NCI-H526 treated with DMSO at 0.1 percent for 48 hours (cell line): ENCODE measurements around the gene RTL3.
"Not testable (repeated sequence)": the region's sequence is repeated elsewhere in the genome, so short reads cannot be mapped to it uniquely, and the experiment has no call there.

ENCODE experiments used
- DNase-seq: peaks from one replicate; lab custom pipeline; 2025; lab: John Stamatoyannopoulos, UW

The RTL3 gene

GRCh38 chrX:78658845-78659744, at the start of gene RTL3:
TSS of gene RTL3 (minus strand) at chrX:78659328. CDS start at chrX:78658420, 908 bp downstream.
- no peak for DNase-seq

DNA sequence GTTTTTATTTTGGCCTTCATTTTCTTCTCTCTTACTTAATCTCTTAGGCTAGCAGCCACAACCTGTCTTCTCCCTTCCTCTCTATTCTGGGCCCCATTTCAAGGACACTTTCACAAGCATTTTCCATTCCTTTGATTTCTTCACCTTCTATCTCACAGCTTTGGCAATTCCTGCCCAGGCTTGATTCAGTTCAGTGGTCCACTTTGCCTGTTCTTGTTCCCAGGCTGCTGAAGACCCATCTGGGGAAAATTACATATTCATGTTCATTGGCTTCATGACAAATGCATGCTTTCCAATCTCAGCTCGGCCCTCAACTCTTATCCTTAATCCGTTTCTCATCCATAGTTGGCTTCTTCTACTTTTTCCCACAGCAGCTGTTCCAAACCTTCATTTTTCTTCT, 49.7 kb upstream of the RTL3 start:
- DNase-seq, result no peak

GRCh38 chrX:78708262-78708661, 49.1 kb upstream of the RTL3 start:
- peak; percentile 13 for DNase-seq

GRCh38 chrX:78706071-78706470, 46.9 kb upstream of the RTL3 start:
- no peak for DNase-seq

DNA sequence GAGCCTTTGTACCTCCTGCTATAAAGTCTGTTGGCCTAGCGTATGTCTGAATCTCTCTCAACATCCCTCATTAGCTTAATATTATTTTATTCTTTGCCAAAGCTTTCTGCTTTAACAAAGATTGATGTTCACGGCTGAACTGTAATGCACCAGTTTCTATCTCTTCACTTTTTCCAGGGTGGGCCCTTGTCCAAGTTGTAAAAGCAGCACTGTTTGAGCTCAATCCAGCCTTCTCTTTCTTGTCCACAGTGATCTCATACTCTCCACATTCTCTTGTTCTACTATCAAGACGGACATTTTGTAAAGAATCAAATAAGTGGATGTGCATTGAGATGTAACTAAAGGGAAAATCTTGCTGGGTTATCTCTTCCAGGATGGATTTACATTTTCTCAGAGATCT, 34.4 kb upstream of the RTL3 start:
- DNase-seq, result no peak

DNA sequence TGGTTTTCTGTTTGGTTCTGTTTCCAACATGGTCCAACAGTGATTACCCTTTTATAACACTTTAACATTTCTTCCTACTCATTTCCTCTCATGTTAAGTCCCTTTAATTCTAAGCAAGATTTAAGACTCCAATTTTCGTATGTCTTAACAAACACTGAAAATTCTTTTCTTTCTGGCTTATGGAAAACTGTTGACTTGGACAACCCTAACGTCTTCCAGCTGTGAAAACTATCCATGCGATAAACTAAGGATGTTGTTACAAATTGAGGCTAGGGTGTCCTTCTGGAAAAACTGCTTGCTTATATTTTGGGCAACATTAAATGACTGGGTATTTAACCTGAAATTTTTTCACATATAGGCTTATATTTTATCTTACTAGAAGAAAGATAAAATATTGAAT, 33.9 kb upstream of the RTL3 start:
- no peak for DNase-seq

GRCh38 chrX:78687586-78687985, 28.5 kb upstream of the RTL3 start:
- no peak for DNase-seq

DNA sequence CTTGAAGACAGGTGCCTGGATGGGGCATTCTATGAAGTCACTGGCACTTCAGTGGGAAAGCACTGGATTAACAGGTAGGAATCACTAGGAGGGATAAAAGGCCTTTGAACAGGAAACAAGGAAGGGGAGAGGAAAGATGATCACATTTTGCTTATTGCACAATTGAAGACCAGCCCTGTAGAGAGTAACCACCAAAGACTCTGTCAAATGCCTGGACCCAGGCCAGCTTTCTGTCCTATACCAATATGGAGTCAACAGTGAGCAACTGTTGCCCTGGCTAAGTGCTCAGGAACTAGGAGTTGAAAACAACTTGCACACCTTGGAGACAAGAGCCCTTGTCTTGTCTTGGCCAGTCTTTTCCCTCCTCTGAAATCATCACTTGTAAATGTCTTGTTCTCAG, 14.1 kb upstream of the RTL3 start:
- DNase-seq, result no peak

DNA sequence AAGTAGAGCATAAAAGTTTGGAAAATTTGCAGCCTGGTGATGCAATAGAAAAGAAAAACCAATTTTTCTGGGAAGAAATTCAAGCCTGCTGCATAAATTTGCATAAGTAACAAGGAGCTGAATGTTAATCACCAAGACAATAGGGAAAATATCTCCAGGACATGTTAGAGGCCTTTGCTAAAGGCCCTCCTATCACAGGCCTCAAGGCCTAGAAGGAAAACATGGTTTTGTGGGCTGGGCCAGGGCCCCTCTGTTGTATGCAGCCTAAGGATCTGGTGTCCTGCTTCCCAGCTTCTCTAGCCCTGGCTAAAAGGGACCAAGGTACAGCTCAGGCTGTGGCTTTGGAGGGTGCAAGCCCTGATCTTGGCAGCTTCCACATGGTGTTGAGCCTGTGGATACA, 6.2 kb upstream of the RTL3 start:
- DNase-seq, result no peak

DNA sequence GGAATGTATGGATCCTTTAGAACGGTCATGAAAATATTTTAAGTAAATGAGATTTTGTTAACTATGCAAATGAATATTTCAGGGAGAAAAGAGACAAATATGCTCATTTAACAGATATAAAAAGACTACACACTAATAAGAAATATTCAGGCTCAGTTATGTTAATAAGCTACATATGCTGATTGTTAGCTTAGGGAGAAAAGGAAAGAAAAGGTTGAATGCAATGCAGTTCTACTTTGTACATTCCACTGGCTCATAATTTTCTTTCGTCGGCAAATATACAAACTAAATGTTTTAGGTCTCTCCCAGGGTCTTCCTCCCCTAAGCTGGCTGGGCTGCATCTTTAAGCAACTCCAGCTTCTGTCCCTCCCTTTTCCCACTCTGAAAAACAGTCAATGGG, 2.7 kb upstream of the RTL3 start:
- DNase-seq, result no peak

DNA sequence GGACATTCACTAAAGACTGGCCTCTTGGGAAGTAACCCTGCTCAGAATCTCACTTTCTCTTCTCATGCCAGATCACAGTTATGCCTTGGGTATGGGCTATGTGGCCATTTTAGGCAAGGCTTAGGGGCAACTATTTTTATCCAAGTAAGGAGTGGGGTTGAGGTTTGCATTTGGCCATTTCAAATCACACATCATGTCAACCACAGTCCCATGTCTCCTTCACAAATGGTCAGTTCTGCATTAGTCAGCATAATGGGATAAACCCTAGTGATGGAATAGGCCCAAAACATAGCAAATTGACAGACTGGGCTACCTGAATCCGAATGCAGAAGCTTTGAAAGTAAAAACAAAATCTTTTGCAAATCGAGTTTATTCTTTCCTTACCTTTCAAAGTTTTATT, 827 bp upstream of the RTL3 start:
- no peak for DNase-seq

DNA sequence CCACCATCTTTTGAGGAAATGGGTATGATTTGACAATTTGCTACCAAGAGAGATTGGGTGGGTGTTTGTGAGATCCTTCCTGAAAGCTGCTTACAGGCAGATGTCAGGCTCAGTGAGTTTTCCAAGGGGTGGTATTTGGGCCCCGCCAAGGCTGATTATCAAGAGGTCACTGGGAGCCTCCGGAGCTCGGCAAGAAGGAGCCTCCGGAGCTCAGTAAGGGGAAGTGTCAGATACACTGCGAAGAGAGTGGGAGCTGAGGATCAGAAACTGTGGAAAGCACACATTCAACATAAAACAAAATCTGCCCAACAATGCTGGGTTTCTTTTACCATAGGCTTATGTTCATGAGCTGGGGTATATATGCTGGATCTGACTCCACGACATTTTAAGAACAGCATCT, 714 bp downstream of the RTL3 start:
- no peak for DNase-seq

DNA sequence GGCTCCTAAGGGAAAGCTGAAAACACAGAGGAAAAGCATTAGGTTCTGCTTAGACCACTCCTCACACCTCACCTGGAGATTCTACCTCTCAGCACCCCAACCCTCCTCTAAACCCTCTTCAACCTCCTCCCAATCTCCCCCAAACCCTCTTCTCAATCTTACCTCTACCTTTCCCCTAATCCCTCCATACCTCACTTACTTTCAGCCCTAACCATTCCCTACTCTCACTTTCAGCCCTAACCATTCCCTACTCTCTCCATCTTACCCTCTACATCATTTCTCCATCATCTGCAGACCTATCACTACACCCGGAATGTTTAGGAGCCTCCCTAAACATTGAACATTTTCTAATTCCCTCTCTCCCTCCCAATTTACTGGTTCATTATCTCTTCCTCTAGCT, 3.5 kb downstream of the RTL3 start:
- no peak for DNase-seq

DNA sequence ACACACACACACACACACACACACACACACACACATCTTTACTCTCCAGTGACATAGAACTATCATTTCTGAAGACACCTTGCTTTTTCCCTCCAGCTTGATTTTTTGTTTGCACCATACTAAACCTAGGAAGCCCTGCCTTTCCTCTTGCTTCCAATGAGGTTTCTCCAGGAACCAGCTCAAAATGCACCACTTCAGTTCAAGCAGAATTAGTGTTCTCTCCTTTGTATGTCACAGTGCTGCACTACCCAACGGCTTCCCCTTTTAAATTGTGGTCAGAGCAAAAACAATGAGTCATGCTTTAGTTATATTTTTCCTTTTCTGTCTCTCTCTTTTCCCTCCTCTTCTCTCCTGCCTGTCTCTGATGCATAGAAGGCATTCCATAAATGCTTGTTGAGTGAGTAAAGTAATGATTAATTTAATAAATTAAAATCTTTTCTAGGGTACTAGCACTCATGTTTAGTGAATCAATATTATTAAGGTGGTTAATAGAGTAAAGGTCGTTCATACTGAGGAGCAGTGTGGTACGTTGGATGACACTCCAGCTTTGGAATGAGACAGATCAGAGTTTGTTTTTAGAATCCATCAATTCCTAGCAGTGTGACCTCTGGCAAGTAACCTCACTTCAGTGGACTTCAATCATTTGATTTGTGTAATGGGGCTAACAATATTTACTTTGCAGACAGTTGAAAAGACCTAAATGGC, 5.9 kb downstream of the RTL3 start:
- no peak for DNase-seq

DNA sequence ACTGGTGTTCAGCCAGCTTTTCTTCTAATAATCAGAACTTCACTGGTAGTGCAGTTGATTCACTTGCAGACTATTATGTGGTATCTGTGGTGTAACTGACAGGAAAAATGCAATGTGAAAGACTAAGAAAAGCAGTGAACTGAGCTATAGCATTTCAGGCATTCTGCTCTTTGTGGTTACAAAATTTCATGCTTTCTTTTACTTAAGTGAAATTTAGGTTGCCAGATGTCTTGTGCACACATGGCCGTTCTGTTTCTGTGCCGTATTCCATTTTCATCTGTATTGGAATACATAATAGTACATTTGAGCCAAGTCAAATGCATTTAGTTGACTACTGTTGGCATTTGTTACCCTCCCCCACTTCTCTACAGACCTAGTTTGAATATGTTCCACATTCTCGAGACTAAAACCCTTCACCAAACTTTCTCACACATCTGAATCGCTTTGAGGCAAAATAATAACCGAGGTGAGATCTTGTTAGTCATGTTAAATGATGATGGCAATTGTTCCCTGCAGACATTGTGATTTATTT, 8.2 kb downstream of the RTL3 start:
- no peak for DNase-seq

- DNase-seq, result no peak
These were observed 15.3 kb downstream of the RTL3 start for GRCh38 chrX:78643874-78644273.

GRCh38 chrX:78643096-78643495, 16.0 kb downstream of the RTL3 start:
- no peak for DNase-seq

GRCh38 chrX:78636096-78636495, 23.0 kb downstream of the RTL3 start:
- DNase-seq, result not testable (repeated sequence)

- no peak for DNase-seq
These were observed 33.9 kb downstream of the RTL3 start for GRCh38 chrX:78624962-78625909.

DNA sequence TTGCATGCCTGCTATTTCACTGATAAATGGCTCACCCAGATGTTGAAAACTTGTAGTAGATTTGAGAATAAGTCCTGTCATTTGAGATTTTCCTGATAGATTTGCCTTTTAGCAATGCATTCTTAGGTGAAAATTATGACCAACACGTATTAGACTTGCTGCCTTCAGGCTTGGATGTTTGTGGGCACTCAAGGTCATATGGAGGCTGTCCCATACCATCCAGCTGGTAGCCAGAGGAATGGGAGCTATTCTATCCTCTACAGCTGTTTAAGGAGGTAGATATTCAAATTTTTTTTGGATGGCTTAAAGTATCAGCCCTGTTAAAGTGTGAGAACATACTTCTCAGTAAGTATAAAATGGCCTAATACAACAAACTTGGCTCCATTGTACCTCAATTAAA, 34.7 kb downstream of the RTL3 start:
- no peak for DNase-seq

- no peak for DNase-seq
These were observed 36.3 kb downstream of the RTL3 start for GRCh38 chrX:78622831-78623230.

DNA sequence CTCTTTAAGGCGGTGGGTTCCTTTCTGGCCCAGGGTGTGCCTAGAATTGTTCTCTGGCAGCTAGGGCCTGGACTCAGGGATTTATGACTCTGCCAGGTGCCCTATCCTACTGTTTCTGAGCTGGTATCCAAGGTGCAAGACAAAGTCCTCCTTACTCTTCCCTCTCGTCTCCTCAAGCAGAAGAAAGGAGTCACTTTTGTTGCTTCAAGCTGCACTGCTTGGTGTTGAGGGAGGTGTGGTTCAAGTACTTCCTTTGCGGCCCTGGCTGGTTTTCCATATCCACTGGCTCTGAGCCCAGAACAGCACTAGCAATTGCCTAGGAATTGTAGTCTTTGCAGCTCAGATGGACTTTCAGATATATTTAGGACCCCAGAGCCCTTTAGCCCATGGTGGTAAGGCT, 39.3 kb downstream of the RTL3 start:
- DNase-seq, result no peak
